Nephron (organoid): Measurements from ENCODE around the gene SCG5.
"Not testable (repeated sequence)": the region's sequence is repeated elsewhere in the genome, so short reads cannot be mapped to it uniquely, and the experiment has no call there.

Experiments
- H3K27ac Mint-ChIP-seq, 3 experiments: 2 replicates each; pipeline ENCODE4 v1.8.0; 2020; ENCODE audit warnings: mixed read lengths in 3 of 3, mild to moderate bottlenecking in 2 of 3, moderate library complexity in 1 of 3
- H3K27me3 Mint-ChIP-seq: 2 replicates; pipeline ENCODE4 v1.8.0; 2021; ENCODE audit warnings: low read depth, mild to moderate bottlenecking, moderate library complexity, mixed read lengths
- H3K36me3 Mint-ChIP-seq: 2 replicates; pipeline ENCODE4 v1.8.0; 2020; ENCODE audit warnings: low read depth, mixed read lengths
- H3K4me1 Mint-ChIP-seq: 2 replicates; pipeline ENCODE4 v1.8.0; 2020; ENCODE audit warnings: mixed read lengths
- H3K4me3 Mint-ChIP-seq, 3 experiments: 2 replicates each; pipeline ENCODE4 v1.8.0; 2020; ENCODE audit warnings: mild to moderate bottlenecking in 3 of 3, mixed read lengths in 3 of 3, moderate library complexity in 2 of 3
- H3K9me3 Mint-ChIP-seq: 2 replicates; pipeline ENCODE4 v1.8.0; 2020; ENCODE audit warnings: mixed read lengths
- CTCF ChIP-seq, 3 experiments: fragments of 200-600 bp; sonication (generic); IDR thresholded peaks; one replicate each; pipeline ENCODE4 v1.5.0; 2021; ENCODE audit warnings: antibody characterized with exemption in 3 of 3; ENCODE audit not compliant: unreplicated experiment in 3 of 3

SCG5 gene

DNA sequence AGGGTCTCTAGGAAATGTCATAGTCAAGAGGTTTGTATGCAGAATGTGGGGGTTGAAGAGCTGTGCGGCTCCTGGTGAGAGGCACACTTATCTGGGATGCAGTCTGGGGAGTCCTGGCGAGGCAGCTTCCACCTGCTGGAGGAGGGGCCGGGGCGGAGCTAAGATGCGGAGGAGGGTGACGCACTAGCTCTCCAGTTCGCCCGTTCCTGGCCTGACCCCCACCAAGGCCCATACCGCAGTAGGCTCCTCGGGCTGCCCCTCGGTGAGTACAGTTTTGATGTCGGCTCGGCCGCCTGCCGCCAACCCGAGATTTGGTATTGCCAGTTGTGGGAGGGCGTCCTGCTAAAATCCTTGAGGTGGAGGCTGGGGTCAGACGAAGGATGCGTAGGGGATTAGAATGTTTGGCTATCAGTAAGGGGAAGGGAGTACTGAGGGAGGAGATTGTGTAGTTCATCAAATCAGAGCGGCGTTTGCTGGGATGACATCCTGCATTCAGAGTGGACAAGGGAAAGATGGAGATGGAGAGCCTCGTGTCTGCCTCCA lies at the start of gene SCG5:
SCG5 (plus strand) TSS at position 194 of the 543 bp plus-strand sequence. CDS start 1,883 bp downstream, outside the sequence.
- Mint-ChIP-seq H3K4me3 (peak within 1 kb of the TSS; percentile 83 to 87 (median 85)), H3K9me3 (no peaks in the 10 kb centered on the region), H3K4me1 (peaks cover 27% of the 10 kb centered on the region), H3K36me3 (peaks cover 15% of the 10 kb centered on the region), H3K27me3 (peaks cover 6% of the 10 kb centered on the region), H3K27ac (peak within 1 kb of the TSS; percentile 50 to 83 (median 79))
- no peak for TF ChIP-seq CTCF (IDR thresholded peaks at IDR 0.05; ENCODE audit: unreplicated experiment in 3 of 3)

- not testable (repeated sequence) for H3K27me3 Mint-ChIP-seq, H3K4me1 Mint-ChIP-seq, H3K36me3 Mint-ChIP-seq, H3K4me3 Mint-ChIP-seq, H3K27ac Mint-ChIP-seq, H3K9me3 Mint-ChIP-seq
These were observed 48.4 kb upstream of the SCG5 start, which contains the start of gene GOLGA8N for GRCh38 chr15:32593151-32593550. TSS of gene GOLGA8N (plus strand) at chr15:32593456.

- not testable (repeated sequence) for H3K27ac Mint-ChIP-seq, H3K9me3 Mint-ChIP-seq, H3K4me1 Mint-ChIP-seq, H3K27me3 Mint-ChIP-seq, H3K4me3 Mint-ChIP-seq, H3K36me3 Mint-ChIP-seq
These were observed 32.0 kb upstream of the SCG5 start for GRCh38 chr15:32609518-32609917.

DNA sequence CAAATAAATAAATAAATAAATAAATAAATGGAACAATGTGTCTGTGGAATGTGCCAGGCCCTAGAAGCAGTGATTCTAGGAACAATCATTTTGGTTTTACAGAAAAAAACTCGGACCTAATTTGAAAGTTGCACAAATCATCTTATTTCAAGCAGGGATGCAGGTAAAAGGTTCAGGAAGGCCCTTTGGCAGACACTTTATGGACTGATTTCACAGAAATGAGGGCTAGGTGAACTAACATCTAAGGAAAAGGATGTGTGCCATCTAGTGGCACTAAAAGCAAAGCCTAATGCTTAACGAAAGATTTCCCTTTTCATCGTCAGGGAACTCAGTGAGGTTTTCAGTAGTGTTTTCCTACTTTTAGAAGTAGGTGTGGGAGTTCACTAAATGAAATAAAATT lies 30.8 kb upstream of the SCG5 start:
- H3K9me3 Mint-ChIP-seq, H3K27me3 Mint-ChIP-seq, H3K4me1 Mint-ChIP-seq, H3K27ac Mint-ChIP-seq, H3K36me3 Mint-ChIP-seq, H3K4me3 Mint-ChIP-seq: not testable (repeated sequence)
- TF ChIP-seq CTCF (IDR thresholded peaks at IDR 0.05; ENCODE audit: unreplicated experiment in 3 of 3): peak; percentile 24 to 52 (median 36)

DNA sequence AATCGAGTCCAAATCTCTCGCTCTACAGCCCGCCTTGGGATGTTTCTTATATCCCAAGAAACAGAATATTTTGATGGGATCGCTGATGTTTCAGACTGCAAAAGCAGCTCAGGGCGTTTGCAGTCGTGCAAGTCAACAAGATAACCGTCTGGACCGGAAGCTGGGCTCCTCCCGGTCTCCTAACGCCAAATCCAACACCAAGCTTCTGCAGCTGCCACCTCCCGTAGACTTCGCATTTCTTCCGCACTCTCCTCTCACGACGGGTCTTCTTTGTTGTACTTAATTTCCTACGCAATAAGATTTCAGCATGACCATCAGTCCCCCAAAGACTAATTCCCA lies 26.8 kb upstream of the SCG5 start:
- not testable (repeated sequence) for H3K36me3 Mint-ChIP-seq, H3K9me3 Mint-ChIP-seq, H3K27me3 Mint-ChIP-seq
- H3K4me3 Mint-ChIP-seq: peak overlapping the region; percentile 93 to 99 (median 99)
- peaks cover 26% of the 10 kb centered on the region for H3K4me1 Mint-ChIP-seq
- peak overlapping the region; percentile 99 to 100 (median 99) for H3K27ac Mint-ChIP-seq

DNA sequence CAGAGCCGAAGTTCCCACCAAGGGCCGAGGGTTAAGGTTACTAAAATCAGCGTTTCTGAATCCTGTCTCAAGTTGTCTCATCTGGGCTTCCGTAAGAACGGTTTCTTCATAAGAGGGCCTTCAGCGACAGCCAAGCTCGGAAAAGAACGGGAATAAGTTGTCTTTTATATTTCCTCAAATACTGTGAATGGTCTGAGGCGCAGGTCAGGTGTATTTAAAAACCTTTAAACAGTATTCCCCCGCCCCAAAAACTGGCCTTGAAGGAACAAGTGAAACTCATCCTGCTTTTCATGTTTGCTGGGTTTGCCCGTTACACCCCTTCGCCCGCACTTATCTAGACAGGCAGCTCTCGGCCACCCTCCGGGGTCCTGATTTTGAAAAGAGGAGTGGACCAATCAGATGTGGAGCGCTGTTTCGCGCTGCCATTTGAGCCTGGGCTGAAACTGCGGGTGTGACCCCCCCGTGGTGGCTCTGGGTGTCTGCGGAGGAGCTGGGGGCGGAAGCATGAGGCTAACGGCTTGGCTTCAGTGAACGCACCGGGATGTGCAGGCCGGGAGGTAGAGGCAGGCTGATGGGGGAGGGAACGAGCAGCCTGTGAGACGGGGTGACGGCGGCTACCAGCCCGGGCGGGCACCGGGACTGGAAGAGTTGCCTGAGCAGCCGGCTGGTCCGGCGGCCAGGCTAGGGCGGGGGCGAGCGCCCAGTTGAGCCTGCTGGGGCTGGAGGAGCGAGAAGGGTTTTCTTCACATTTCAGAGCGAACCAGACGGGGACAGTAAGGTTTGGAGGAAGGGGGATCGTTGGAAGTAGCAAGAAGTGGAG lies 26.2 kb upstream of the SCG5 start, which contains the start of gene ARHGAP11A:
ARHGAP11A (plus strand) TSS at position 454 of the 820 bp plus-strand sequence. CDS start 708 bp downstream, outside the sequence.
- peaks cover 26% of the 10 kb centered on the region for H3K4me1 Mint-ChIP-seq
- peak within 1 kb of the TSS; percentile 99 to 100 (median 99) for H3K27ac Mint-ChIP-seq
- H3K4me3 Mint-ChIP-seq: peak within 1 kb of the TSS; percentile 96 to 99 (median 99)
- H3K27me3 Mint-ChIP-seq, H3K9me3 Mint-ChIP-seq, H3K36me3 Mint-ChIP-seq: not testable (repeated sequence)

GRCh38 chr15:32615871-32616426 lies 25.6 kb upstream of the SCG5 start:
- H3K27me3 Mint-ChIP-seq, H3K36me3 Mint-ChIP-seq, H3K9me3 Mint-ChIP-seq: not testable (repeated sequence)
- Mint-ChIP-seq H3K27ac (peak overlapping the region; percentile 99 to 100 (median 99)), H3K4me1 (peaks cover 26% of the 10 kb centered on the region), H3K4me3 (peak overlapping the region; percentile 93 to 99 (median 99))

GRCh38 chr15:32636410-32636809 lies 5.1 kb upstream of the SCG5 start:
- H3K27ac Mint-ChIP-seq: no peak overlapping the region
- H3K27me3 Mint-ChIP-seq: no peaks in the 10 kb centered on the region
- no peak for TF ChIP-seq CTCF (IDR thresholded peaks at IDR 0.05; ENCODE audit: unreplicated experiment in 3 of 3)
- H3K36me3 Mint-ChIP-seq: peaks cover 38% of the 10 kb centered on the region
- no peak overlapping the region for H3K4me3 Mint-ChIP-seq
- peaks cover 4% of the 10 kb centered on the region for H3K4me1 Mint-ChIP-seq
- H3K9me3 Mint-ChIP-seq: no peaks in the 10 kb centered on the region
